Measurements from ENCODE around the gene PTGFRN. TPM values are rescaled to one million over a fixed set of nuclear protein-coding genes. Genes with fewer than 3 reads are reported as not detected.

The PTGFRN gene
- total RNA-seq, 2 donors from 2014 or later = 41.6 to 43.2 TPM

DNA sequence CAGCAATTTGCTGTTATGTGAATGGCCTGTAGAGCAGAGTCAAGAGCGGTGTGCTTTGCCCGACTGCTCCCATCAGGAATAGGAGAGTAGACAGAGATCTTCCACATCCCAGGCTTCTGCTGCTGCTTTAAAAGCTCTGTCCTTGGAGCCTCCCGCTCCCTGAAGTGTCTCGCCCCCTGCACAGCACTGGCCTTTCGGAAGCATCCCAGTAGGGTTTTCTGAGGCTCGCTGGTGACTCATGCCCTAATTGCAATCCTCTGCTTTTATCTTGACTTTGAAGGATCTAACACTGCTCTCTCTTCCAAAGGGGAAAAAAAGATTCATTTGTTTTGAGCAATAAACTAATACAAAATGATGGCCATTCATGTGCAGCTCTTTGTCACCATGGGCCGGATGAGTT is 78.5 kb downstream of the PTGFRN start:
- H3K4me1 ChIP-seq (ENCODE audit: control insufficient read depth, insufficient read depth, low read length) = peaks cover 17% of the 10 kb centered on the region
- H3K27ac ChIP-seq (ENCODE audit: low read depth, low read length) = no peak overlapping the region
- H3K4me3 ChIP-seq (ENCODE audit: low read length) = no peak overlapping the region
- peaks cover 13% of the 10 kb centered on the region for H3K9me3 ChIP-seq (ENCODE audit: control insufficient read depth, low read length)
- 92% methylated on average over 4 to 7 of the region's 7 CpGs for WGBS, 2 experiments (ENCODE audit: insufficient coverage in 1 of 2, insufficient read length in 1 of 2)
- H3K36me3 ChIP-seq (ENCODE audit: control insufficient read depth, insufficient read depth, low read length) = peaks cover 22% of the 10 kb centered on the region
- H3K4me1 Mint-ChIP-seq = peaks cover 26% of the 10 kb centered on the region
- no peaks in the 10 kb centered on the region for H3K27me3 ChIP-seq (ENCODE audit: control insufficient read depth, insufficient read depth, low read length, poor library complexity, severe bottlenecking)
- no peak overlapping the region for H3K9ac ChIP-seq (ENCODE audit: extremely low read depth, low read length, poor library complexity, severe bottlenecking)
- no peak overlapping the region for H3K27ac Mint-ChIP-seq
- no peak for DNase-seq
- TF ChIP-seq, protein P1, sequence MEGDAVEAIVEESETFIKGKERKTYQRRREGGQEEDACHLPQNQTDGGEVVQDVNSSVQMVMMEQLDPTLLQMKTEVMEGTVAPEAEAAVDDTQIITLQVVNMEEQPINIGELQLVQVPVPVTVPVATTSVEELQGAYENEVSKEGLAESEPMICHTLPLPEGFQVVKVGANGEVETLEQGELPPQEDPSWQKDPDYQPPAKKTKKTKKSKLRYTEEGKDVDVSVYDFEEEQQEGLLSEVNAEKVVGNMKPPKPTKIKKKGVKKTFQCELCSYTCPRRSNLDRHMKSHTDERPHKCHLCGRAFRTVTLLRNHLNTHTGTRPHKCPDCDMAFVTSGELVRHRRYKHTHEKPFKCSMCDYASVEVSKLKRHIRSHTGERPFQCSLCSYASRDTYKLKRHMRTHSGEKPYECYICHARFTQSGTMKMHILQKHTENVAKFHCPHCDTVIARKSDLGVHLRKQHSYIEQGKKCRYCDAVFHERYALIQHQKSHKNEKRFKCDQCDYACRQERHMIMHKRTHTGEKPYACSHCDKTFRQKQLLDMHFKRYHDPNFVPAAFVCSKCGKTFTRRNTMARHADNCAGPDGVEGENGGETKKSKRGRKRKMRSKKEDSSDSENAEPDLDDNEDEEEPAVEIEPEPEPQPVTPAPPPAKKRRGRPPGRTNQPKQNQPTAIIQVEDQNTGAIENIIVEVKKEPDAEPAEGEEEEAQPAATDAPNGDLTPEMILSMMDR (conservative IDR thresholded peaks at IDR 0.05) = no peak
- peaks cover 7% of the 10 kb centered on the region for H3K9me3 Mint-ChIP-seq
- no peaks in the 10 kb centered on the region for H3K27me3 Mint-ChIP-seq (ENCODE audit: insufficient read depth)
- H3K4me3 Mint-ChIP-seq = no peak overlapping the region
- H3K36me3 Mint-ChIP-seq (ENCODE audit: low read depth) = peaks cover 47% of the 10 kb centered on the region

DNA sequence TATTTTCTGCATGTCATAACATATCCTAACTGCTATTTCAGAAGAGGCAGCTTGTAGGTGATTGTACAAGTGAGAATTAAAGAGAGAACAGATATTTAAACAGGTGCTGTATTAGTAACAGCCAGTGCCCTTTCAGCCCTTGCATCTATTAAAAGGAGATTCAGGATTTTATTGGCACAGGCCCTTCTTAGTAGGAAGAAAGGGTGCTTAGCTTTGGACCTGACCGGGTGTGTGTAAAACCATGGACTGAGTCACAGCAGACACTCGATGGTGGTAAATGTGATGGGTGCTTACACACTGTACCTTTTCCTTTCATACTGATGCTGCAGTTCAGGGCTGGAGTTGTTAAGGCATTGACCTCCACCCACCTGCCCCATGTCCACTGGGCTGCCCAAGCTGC is 79.2 kb downstream of the PTGFRN start:
- no peaks in the 10 kb centered on the region for H3K27me3 ChIP-seq (ENCODE audit: control insufficient read depth, insufficient read depth, low read length, poor library complexity, severe bottlenecking)
- peaks cover 19% of the 10 kb centered on the region for H3K9me3 ChIP-seq (ENCODE audit: control insufficient read depth, low read length)
- H3K27ac ChIP-seq (ENCODE audit: low read depth, low read length) = no peak overlapping the region
- TF ChIP-seq, protein P1 (conservative IDR thresholded peaks at IDR 0.05) = no peak
- Mint-ChIP-seq H3K4me1 (peaks cover 26% of the 10 kb centered on the region), H3K27me3 (ENCODE audit: insufficient read depth) (no peaks in the 10 kb centered on the region), H3K9me3 (peaks cover 7% of the 10 kb centered on the region), H3K27ac (no peak overlapping the region), H3K4me3 (no peak overlapping the region), H3K36me3 (ENCODE audit: low read depth) (peaks cover 53% of the 10 kb centered on the region)
- DNase-seq = no peak
- peaks cover 17% of the 10 kb centered on the region for H3K4me1 ChIP-seq (ENCODE audit: control insufficient read depth, insufficient read depth, low read length)
- no peak overlapping the region for H3K4me3 ChIP-seq (ENCODE audit: low read length)
- H3K9ac ChIP-seq (ENCODE audit: extremely low read depth, low read length, poor library complexity, severe bottlenecking) = no peak overlapping the region
- 95% methylated on average over 2 of the region's 2 CpGs; no CpG with 5 or more reads in 1 of the 2 experiments for WGBS, 2 experiments (ENCODE audit: insufficient coverage in 1 of 2, insufficient read length in 1 of 2)
- peaks cover 22% of the 10 kb centered on the region for H3K36me3 ChIP-seq (ENCODE audit: control insufficient read depth, insufficient read depth, low read length)

DNA sequence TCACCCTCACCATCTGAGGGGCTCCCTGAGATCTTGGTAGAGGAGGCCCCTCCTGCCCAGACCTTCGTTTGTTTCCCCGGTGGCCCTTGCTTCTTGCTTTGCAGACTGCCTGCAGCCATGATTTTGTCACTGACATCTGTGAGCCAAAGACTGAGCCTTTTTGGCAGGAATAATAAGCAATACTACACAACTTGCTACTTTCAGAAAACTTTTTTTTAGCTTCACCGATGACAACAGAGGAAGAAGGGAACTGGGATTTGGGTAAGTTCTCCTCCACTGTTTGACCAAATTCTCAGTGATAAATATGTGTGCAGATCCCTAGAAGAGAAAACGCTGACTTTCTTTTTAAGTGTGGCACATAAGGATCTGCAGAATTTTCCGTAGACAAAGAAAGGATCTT is 80.1 kb downstream of the PTGFRN start:
- Histone ChIP-seq H3K9ac (ENCODE audit: extremely low read depth, low read length, poor library complexity, severe bottlenecking) (no peak overlapping the region), H3K4me1 (ENCODE audit: control insufficient read depth, insufficient read depth, low read length) (peaks cover 17% of the 10 kb centered on the region), H3K4me3 (ENCODE audit: low read length) (no peak overlapping the region), H3K27ac (ENCODE audit: low read depth, low read length) (no peak overlapping the region), H3K36me3 (ENCODE audit: control insufficient read depth, insufficient read depth, low read length) (peaks cover 13% of the 10 kb centered on the region), H3K9me3 (ENCODE audit: control insufficient read depth, low read length) (peaks cover 19% of the 10 kb centered on the region), H3K27me3 (ENCODE audit: control insufficient read depth, insufficient read depth, low read length, poor library complexity, severe bottlenecking) (no peaks in the 10 kb centered on the region)
- 87 to 91% methylated on average over 3 to 5 of the region's 5 CpGs for WGBS, 2 experiments (ENCODE audit: insufficient coverage in 1 of 2, insufficient read length in 1 of 2)
- TF ChIP-seq, protein P1 (conservative IDR thresholded peaks at IDR 0.05) = no peak
- Mint-ChIP-seq H3K27ac (peak overlapping the region; percentile 20), H3K27me3 (ENCODE audit: insufficient read depth) (no peaks in the 10 kb centered on the region), H3K4me1 (peaks cover 26% of the 10 kb centered on the region), H3K9me3 (peaks cover 7% of the 10 kb centered on the region), H3K36me3 (ENCODE audit: low read depth) (peaks cover 50% of the 10 kb centered on the region), H3K4me3 (no peak overlapping the region)
- no peak for DNase-seq
